CD4-positive, alpha-beta T cell treated with Interleukin-2 at 100 ng/mL for 4 hours (primary cell): ENCODE measurements around the gene RFESD.
A peak's percentile ranks its signal among the peaks of the same experiment; 100 is the strongest.
"Not testable (repeated sequence)": the region's sequence is repeated elsewhere in the genome, so short reads cannot be mapped to it uniquely, and the experiment has no call there.

Experiments
- DNase-seq: peaks from one replicate; pipeline ENCODE4 v3.0.0-alpha.2; 2020; ENCODE audit warnings: low spot score

Gene RFESD

GRCh38 chr5:95628933-95629332, 17.6 kb upstream of the RFESD start:
- DNase-seq, result no peak

- no peak for DNase-seq
Observed at GRCh38 chr5:95630394-95630917, 16.1 kb upstream of the RFESD start.

- no peak for DNase-seq
Observed at GRCh38 chr5:95631255-95631958, 15.2 kb upstream of the RFESD start.

GRCh38 chr5:95631991-95632675, 14.4 kb upstream of the RFESD start:
- peak; percentile 85 for DNase-seq

GRCh38 chr5:95632942-95633341, 13.6 kb upstream of the RFESD start:
- DNase-seq, result not testable (repeated sequence)

DNA sequence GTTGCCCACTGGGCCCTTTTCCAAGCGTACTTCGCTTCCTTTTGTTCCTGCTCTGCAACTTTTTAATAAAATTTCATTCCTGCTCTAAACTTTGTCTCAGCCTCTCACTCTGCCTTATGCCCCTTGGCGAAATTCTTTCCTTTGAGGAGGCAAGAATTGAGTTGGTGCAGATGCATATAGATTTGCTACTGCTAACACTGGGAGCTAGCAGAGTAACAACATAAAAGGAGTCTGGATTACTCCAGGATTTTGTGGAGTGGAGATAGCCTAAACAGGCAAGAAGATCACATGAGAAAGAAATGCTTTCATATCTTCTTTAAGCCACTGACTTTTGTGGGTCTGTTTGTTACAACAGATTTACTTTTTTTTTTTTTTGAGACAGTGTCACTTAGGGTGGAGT, 12.9 kb upstream of the RFESD start:
- no peak for DNase-seq

GRCh38 chr5:95634081-95634480, 12.5 kb upstream of the RFESD start:
- DNase-seq, result no peak

DNA sequence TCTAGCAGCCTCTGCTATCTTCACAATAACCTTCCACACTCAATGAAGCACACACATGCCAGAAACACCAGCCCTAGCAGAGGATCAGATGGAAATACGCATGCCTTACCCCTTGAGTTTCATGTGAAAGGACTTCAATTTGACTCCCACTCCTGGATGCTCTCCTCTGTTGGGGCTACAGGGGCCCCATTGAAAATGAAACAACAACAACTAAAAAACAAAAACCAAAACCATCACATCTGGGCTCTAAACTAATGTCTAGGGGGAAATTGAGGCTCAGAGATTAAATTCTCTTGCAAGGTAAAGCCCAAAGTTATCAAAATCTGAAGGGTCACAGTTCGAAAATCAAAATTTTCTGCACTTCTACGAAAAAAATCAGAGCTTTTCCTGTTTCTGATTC, 7.9 kb upstream of the RFESD start:
- no peak for DNase-seq

- DNase-seq, result no peak
Observed at GRCh38 chr5:95641741-95642220, 4.8 kb upstream of the RFESD start.

DNA sequence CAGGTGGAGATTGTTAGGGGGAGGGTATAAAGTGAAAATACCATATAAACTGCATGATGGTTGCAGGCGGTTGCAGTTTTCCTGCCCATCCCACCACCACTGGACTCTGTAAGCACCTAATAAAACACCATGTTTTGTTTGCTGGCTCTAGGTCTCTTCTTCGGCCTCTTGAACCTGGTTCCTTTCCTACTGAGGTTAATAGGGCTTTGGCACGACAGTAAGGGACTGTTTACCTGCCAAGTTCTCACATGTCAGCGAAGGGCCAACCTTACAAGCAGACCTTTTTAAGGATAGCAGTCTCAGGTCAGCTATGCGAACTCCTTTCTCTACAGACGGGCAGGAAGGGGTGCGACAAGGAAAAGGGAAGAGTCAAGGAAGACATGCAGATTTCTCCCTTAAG, 3.4 kb upstream of the RFESD start:
- no peak for DNase-seq

DNA sequence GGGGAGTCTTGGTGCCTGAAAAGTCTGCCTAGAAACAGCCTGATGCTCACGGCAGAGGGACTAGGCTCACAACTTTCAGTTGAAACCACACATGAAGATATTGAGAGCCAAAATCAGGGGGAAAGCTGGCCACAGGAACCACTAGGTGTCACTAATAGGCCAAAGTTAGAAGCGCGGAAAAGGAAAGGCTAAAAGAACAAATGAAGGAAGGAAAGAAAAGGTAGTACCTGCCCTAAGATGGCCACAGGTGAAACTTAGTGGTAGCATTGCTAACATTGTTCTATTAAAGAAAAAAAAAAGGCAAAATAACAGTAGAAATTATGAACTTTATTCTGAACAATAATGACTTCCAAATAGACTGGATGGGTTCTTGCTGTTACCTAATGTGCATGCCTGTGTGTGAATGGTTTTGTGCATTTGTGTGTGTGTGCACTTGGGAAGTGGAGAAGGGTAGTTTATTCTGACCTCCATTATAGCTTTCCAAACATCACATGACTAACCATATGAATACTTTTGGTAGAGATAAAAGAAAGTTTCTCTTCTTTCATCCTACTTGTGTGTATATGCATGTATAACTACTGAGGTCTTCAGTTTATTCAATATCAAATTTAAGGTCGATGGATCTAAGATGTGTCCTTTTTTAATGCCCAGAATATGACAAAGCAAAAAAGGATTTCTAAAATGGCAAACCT, 2.1 kb upstream of the RFESD start:
- peak; percentile 73 for DNase-seq

DNA sequence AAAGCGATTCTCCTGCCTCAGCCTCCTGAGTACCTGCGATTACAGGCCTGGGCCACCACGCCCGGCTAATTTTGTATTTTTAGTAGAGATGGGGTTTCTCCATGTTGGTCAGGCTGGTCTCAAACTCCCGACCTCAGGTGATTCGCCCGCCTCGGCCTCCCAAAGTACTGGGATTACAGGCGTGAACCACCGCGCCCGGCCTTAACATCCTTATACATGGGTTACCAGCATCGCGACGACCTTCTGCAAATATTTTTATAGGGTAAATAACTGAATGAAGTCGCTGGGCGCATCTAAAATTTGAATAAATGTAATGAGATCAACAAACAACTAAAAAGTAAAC, 380 bp upstream of the RFESD start:
- DNase-seq, result not testable (repeated sequence)

DNA sequence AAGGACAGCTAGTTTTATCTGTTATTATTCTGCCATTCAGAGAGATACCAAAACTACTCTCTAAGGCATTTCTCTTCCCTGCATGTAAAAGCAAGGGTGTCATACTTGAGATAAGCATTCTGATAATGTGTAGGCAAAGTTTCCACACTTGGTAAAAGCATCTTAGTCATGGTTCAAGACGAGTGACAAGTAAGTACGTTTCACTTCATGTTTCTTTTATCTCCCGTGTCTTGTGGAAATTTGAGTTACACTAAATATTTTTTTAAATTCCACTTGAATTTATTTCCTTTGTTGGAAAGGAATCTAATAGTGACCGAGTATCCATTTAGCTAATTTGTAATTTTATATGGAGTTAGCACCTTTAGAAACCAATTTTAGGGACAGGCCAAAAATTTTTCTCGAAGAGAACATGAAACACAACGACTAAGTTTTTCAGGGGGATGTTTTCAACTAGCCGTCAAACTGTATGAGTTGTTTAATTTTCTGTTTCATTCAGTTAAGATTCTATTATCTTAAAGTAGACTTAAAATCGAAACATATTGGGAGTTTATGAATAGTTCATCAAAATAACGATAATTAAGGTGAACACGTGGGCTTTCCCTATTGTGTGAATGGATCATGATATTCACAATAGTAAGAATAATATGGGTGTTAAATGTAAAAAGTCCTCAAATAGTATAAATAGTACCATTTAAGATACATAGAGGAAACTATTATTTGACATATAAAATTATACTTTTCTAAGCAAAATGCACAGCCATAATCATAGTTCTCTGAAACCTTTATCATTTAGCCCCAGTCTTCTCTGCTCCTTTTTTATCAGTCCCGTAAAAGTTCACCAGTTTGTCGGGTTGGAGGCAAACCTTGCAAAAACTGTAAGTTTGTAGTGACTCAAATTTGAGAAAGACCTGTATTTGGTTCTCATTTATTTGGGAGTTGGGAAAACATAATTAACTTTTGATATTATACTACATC, 1.6 kb downstream of the RFESD start:
- peak; percentile 29 for DNase-seq

GRCh38 chr5:95649274-95649673, 2.7 kb downstream of the RFESD start:
- no peak for DNase-seq

DNA sequence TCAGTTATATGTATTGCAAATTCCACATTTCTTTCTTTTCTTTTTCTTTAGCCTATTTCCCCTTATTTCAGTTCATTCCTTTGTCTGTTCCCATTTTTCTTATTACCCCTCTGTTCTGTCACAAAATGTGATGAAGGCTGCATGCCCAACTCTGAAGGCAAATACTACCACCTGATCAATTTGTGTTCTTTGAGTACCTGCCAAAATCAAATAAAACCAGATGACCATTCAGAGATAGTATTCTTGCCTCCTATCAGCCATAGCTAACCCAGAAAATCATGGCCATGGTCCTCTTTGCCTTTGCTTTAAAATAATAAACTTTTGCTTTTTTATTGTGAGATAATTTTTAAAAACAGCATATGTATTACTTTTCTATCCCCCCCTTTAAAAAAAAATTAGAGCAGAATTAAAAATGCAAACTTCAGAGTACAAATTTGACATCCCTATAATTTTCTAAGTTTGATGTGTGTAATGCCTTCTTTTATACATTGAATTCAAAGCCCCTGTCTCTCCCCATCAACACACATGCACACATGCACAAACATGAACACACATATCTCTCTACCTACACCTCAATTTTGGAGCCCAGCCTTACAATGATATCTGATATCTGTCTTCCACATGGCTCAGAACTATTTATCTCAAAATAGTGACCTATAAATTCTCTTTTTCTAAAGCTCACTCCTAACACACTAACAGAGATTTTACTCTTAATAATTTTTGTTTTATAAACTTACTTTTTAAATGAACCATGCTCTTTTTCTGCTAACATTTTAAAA, 3.5 kb downstream of the RFESD start:
- no peak for DNase-seq

GRCh38 chr5:95652849-95653248, 6.3 kb downstream of the RFESD start:
- DNase-seq, result no peak

- DNase-seq, result no peak
Observed at GRCh38 chr5:95654196-95654595, 7.6 kb downstream of the RFESD start.

DNA sequence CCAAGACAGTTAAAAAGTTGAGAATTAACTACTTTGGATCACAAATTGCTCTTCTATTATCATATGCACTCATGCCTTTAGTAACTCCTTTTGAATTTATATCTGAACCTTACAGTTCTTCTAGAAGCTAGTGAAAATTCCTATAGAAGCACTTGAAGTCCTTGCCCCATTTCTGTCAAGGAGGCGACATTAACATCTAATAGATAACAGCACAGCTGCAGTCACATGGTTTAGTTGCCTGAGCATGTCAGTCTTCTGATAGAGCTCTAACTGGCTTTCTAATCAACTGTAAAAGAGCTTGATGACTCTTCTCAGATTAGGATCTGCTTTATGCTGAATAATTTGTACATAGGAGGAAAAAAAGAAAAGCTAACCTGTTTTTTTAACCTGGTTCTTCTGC, 9.0 kb downstream of the RFESD start:
- no peak for DNase-seq

GRCh38 chr5:95660060-95660459, 13.5 kb downstream of the RFESD start:
- DNase-seq, result no peak

DNA sequence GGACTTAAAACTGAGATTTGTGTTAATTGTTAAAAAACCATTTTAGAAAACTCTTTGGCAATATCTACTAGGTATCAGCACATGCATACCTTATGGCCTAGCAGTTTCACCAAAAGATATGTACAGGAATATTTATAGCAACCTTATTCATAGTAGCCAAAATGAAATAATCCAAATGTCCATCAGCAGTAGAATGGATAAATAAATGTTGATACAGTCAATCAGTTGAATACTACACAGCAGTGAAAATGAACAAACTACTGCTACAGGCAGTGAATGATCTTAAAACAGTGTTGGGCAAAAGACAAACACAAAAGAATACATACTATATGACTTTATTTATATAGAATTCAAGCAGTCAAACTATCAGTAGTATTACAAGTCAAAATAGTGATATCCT, 16.4 kb downstream of the RFESD start:
- no peak for DNase-seq

DNA sequence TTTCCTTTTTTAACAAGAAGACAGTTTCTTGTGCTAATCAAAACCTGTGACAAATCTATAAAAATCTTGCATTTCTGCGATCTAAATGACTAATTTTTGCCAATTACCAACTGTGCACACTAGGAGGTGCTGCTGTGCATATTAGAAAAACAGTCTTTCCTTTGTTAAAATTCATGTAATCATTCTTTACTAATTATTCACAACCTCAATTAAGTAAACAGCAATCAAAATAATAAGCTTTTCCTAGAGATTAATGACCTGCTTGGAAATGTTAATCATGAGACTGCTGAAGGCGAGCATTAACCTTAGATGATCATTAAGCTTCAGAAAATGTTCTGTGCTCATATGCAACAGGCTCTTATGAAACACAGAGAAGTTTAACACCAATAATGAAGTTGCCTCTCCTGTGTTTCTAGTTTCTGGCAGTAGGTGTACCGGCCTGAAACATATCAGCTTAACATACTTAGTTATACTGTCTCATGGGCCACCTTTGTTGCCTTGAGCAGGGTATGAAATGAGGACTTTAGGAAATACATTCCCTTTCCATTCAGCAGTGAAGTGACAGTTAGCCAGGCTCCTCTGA, 17.7 kb downstream of the RFESD start:
- DNase-seq, result peak; percentile 56
